Measurements from ENCODE around the gene SPP2. TPM values are rescaled to one million over a fixed set of nuclear protein-coding genes. Genes with fewer than 3 reads are reported as not detected.

The SPP2 gene
- total and polyA plus RNA-seq, 2 of the 8 experiments (the other 6 are each of a cell fraction or from before 2014, with no cell fraction given), result not detected

- TF ChIP-seq CHD7 (IDR thresholded peaks at IDR 0.05; ENCODE audit: insufficient replicate concordance, low read length) (no peak), POLR2A (IDR thresholded peaks at IDR 0.05; ENCODE audit: control extremely low read depth in 1 of 2, low read depth in 2 of 2, low read length in 2 of 2) (no peak)
These were observed 22.0 kb downstream of the SPP2 start (continued) for GRCh38 chr2:234072454-234072853.

Data from H1 (cell line).